Endothelial cell of umbilical vein (primary cell): ENCODE data around the gene ABCB9. TPM values are rescaled to one million over a fixed set of nuclear protein-coding genes. Genes with fewer than 3 reads are reported as not detected.

ENCODE experiments used
- BruUV-seq: library from RNA; stranded (reverse); fragments of 400-500 nt; replicated peaks from 2 replicates; lab custom pipeline; 2021; lab: Mats Ljungman, UMichigan
- CTCF ChIA-PET: fragments of 300-600, 350-600 bp; sonication (Branson Sonifier 250); formaldehyde crosslinking; loops from one replicate; lab custom pipeline; 2021; ENCODE audit warnings: antibody characterized with exemption, inconsistent platforms; lab: Charles Lee
- POLR2A ChIA-PET: fragments of 300-600, 350-600 bp; sonication (Branson Sonifier 250); formaldehyde crosslinking; loops from one replicate; lab custom pipeline; 2021; ENCODE audit warnings: antibody characterized with exemption, inconsistent platforms; lab: Charles Lee
- DNase-seq: peaks from one replicate; pipeline ENCODE4 v3.0.0-alpha.2; 2011; ENCODE audit warnings: low read depth, low spot score
- FAIRE-seq: peaks from 2 replicates; lab custom pipeline; 2011; peaks lifted over from hg19 to GRCh38; lab: Jason Lieb, UNC
- H2AFZ ChIP-seq: 2 replicates; pipeline ENCODE4 v1.6.0; 2012; ENCODE audit warnings: low read depth, low read length, control low read depth, inconsistent platforms
- H3K27ac ChIP-seq: 2 replicates; pipeline ENCODE4 v1.5.1; 2011; ENCODE audit warnings: low read depth, mild to moderate bottlenecking, control low read depth, low read length, moderate library complexity; ENCODE audit not compliant: insufficient read depth
- H3K27me3 ChIP-seq, 2 experiments: 2 replicates each; pipeline versions ENCODE4 v1.6.0 to v1.6.1; 2011; ENCODE audit warnings: low read length in 2 of 2, mixed read lengths in 1 of 2; ENCODE audit not compliant: control insufficient read depth in 2 of 2, insufficient read depth in 2 of 2
- H3K36me3 ChIP-seq, 2 experiments: 2 replicates in 1 of 2; 3 replicates in 1 of 2; pipeline ENCODE4 v1.5.1; 2011; ENCODE audit warnings: low read length in 2 of 2, mild to moderate bottlenecking in 1 of 2, moderate library complexity in 1 of 2; ENCODE audit not compliant: control insufficient read depth in 2 of 2, insufficient read depth in 2 of 2; ENCODE audit errors: extremely low read depth in 1 of 2
- H3K4me1 ChIP-seq: 3 replicates; pipeline ENCODE4 v1.5.1; 2011; ENCODE audit warnings: mild to moderate bottlenecking, low read length; ENCODE audit not compliant: control insufficient read depth, insufficient read depth; ENCODE audit errors: extremely low read depth
- H3K4me2 ChIP-seq: 2 replicates; pipeline ENCODE4 v1.6.1; 2011; ENCODE audit warnings: low read length, control low read depth, mixed read lengths; ENCODE audit not compliant: insufficient read depth
- H3K4me3 ChIP-seq, 3 experiments: fragments of 200-600 bp in 1 of 3; sonication (generic), shearing (Covaris generic) in 1 of 3; replicated peaks in 1 of 3; 2 replicates each; pipeline ENCODE4 v1.5.1; 2011 to 2016; ENCODE audit warnings: control low read depth in 3 of 3, low read length in 3 of 3, mild to moderate bottlenecking in 2 of 3, inconsistent platforms in 1 of 3, low read depth in 1 of 3, moderate library complexity in 1 of 3; ENCODE audit not compliant: insufficient read depth in 1 of 3
- H3K79me2 ChIP-seq: 2 replicates; pipeline ENCODE4 v1.6.0; 2012; ENCODE audit warnings: low read length, inconsistent platforms; ENCODE audit not compliant: control insufficient read depth, insufficient read depth
- H3K9ac ChIP-seq: replicated peaks from 2 replicates; pipeline ENCODE3; 2011; ENCODE audit warnings: low read length, control low read depth; ENCODE audit not compliant: insufficient read depth; ENCODE audit errors: extremely low read depth
- H3K9me1 ChIP-seq: replicated peaks from 3 replicates; pipeline ENCODE4 v1.6.0; 2011; ENCODE audit warnings: mild to moderate bottlenecking, low read length; ENCODE audit not compliant: control insufficient read depth, insufficient read depth; ENCODE audit errors: extremely low read depth
- H3K9me3 ChIP-seq: replicated peaks from 2 replicates; pipeline ENCODE4 v1.5.1; 2012; ENCODE audit warnings: low read length, inconsistent platforms; ENCODE audit not compliant: control insufficient read depth, insufficient read depth
- H4K20me1 ChIP-seq: replicated peaks from 2 replicates; pipeline ENCODE3; 2011; ENCODE audit warnings: mild to moderate bottlenecking, low read length; ENCODE audit not compliant: control insufficient read depth, insufficient read depth; ENCODE audit errors: extremely low read depth
- CTCF ChIP-seq, 2 donors: IDR thresholded peaks; 1 replicate in 1 of 2; 2 replicates in 1 of 2; pipeline ENCODE4 v1.5.1; 2011; ENCODE audit warnings: low read length in 2 of 2, mild to moderate bottlenecking in 2 of 2, moderate library complexity in 2 of 2, control low read depth in 1 of 2, inconsistent platforms in 1 of 2, low read depth in 1 of 2; ENCODE audit not compliant: insufficient read depth in 1 of 2; ENCODE audit errors: extremely low read depth in 1 of 2
- EZH2 ChIP-seq: IDR thresholded peaks from 2 replicates; pipeline ENCODE4 v1.6.1; 2012; ENCODE audit warnings: borderline replicate concordance, low read depth, mild to moderate bottlenecking, moderate library complexity, low read length, inconsistent platforms; ENCODE audit not compliant: severe bottlenecking
- FOS ChIP-seq: IDR thresholded peaks from 2 replicates; pipeline ENCODE4 v1.6.1; 2011; ENCODE audit warnings: mild to moderate bottlenecking, low read length, moderate library complexity, borderline replicate concordance; ENCODE audit not compliant: insufficient read depth
- GATA2 ChIP-seq: IDR thresholded peaks from 2 replicates; pipeline ENCODE4 v1.7.0; 2011; ENCODE audit warnings: low read depth, mild to moderate bottlenecking, moderate library complexity, mixed read lengths, low read length; ENCODE audit not compliant: insufficient read length, insufficient read depth
- JUN ChIP-seq: IDR thresholded peaks from 2 replicates; pipeline ENCODE4 v1.6.1; 2011; ENCODE audit warnings: borderline replicate concordance, low read depth; ENCODE audit not compliant: insufficient read length, insufficient read depth
- MAX ChIP-seq: IDR thresholded peaks from 2 replicates; pipeline ENCODE4 v1.6.1; 2011; ENCODE audit not compliant: insufficient read depth, insufficient read length
- MYC ChIP-seq: IDR thresholded peaks from one replicate; pipeline ENCODE4 v1.6.1; 2011; ENCODE audit warnings: mild to moderate bottlenecking, low read depth, low read length
- POLR2A ChIP-seq: IDR thresholded peaks from 2 replicates; pipeline ENCODE4 v1.6.1; 2012; ENCODE audit warnings: low read depth, mild to moderate bottlenecking, control low read depth, low read length
- POLR2AphosphoS5 ChIP-seq: IDR thresholded peaks from 2 replicates; pipeline ENCODE4 v1.6.1; 2012; ENCODE audit warnings: low read depth, mild to moderate bottlenecking, control low read depth, low read length, moderate library complexity; ENCODE audit not compliant: insufficient read depth
- dilution Hi-C: fragments of 300-500 bp; cut with MboI; formaldehyde crosslinking; loops from one replicate; pipeline ENCODE4 v1.15.0; 2019; ENCODE audit warnings: low sequenced_read_pairs; ENCODE audit not compliant: extremely low pct_ligation_motif_present
- intact Hi-C: fragments of 100-400 bp; cut with micrococcal nuclease; formaldehyde crosslinking; loops from one replicate; pipeline ENCODE4 v1.10.0; 2022
- polyA plus RNA-seq, 4 experiments: library from polyadenylated mRNA; depleted of rRNA in 3 of 4; stranded (reverse) in 3 of 4; unstranded in 1 of 4; fragments of >200 nt; gene quantifications; 2 replicates each; pipeline versions ENCODE4 v1.2.1 to v1.2.3, GENCODE V29; 2011 to 2012; ENCODE audit warnings: missing spikeins in 1 of 4
- total RNA-seq: library from RNA; stranded (reverse); gene quantifications from 2 replicates; pipeline ENCODE4 v1.2.3, GENCODE V29; 2021

ABCB9 gene
- total and polyA plus RNA-seq, 2 donors (not counting 3 experiments of a cell fraction or from before 2014, with no cell fraction given), result 11.7 to 16.9 TPM

GRCh38 chr12:122977153-122977552 is 10.9 kb upstream of the ABCB9 start:
- Histone ChIP-seq H2AFZ (no peak overlapping the region), H3K9me3 (no peaks in the 10 kb centered on the region), H3K36me3 (peaks cover 0 to 4% of the 10 kb centered on the region in 2 experiments), H3K9me1 (no peaks in the 10 kb centered on the region), H3K4me1 (peaks cover 25% of the 10 kb centered on the region), H3K27me3 (no peaks in the 10 kb centered on the region), H3K27ac (no peak overlapping the region), H3K4me2 (no peak overlapping the region), H3K9ac (no peak overlapping the region), H3K4me3 (no peak overlapping the region), H4K20me1 (no peaks in the 10 kb centered on the region), H3K79me2 (peaks cover 15% of the 10 kb centered on the region)
- intact Hi-C loops (no loop called here), dilution Hi-C loops (no loop called here)
- no TSS peak for BruUV-seq
- FAIRE-seq (no peak), DNase-seq (no peak)
- POLR2A ChIA-PET, result no interaction called here
- TF ChIP-seq POLR2A, result no peak
- TF ChIP-seq POLR2AphosphoS5, result no peak
- TF ChIP-seq MAX, result no peak
- TF ChIP-seq MYC, result no peak
- no peak for TF ChIP-seq FOS
- no peak for TF ChIP-seq CTCF (IDR thresholded peaks at IDR 0.05; ENCODE audit: extremely low read depth in 1 of 2, insufficient read depth in 1 of 2, low read depth in 1 of 2, low read length in 2 of 2)
- no peak for TF ChIP-seq GATA2
- no peak for TF ChIP-seq JUN
- no peak for TF ChIP-seq EZH2
- CTCF ChIA-PET, result interaction anchor here (3.9 kb wide), 1 partner anchor 261 kb away, joined by 24 read pairs; no protein-coding TSS in a partner anchor
